Astrocyte (in vitro differentiated cells and primary cell): ENCODE results near the gene GIGYF2. TPM values are rescaled to one million over a fixed set of nuclear protein-coding genes. Genes with fewer than 3 reads are reported as not detected.

Source experiments
- DNase-seq: peaks from one replicate; pipeline ENCODE4 v3.0.0-alpha.2; 2010; ENCODE audit warnings: low read depth
- FAIRE-seq: peaks from 2 replicates; lab custom pipeline; 2011; peaks lifted over from hg19 to GRCh38; lab: Jason Lieb, UNC
- H2AFZ ChIP-seq: 2 replicates; pipeline ENCODE4 v1.6.0; 2012; ENCODE audit warnings: low read depth, low read length, inconsistent platforms
- H3K27ac ChIP-seq: 2 replicates; pipeline ENCODE4 v1.5.1; 2011; ENCODE audit warnings: low read depth, low read length, inconsistent platforms
- H3K27me3 ChIP-seq: 2 replicates; pipeline ENCODE4 v1.6.0; 2011; ENCODE audit warnings: low read length, inconsistent platforms; ENCODE audit not compliant: insufficient read depth
- H3K36me3 ChIP-seq: 2 replicates; pipeline ENCODE4 v1.5.1; 2011; ENCODE audit warnings: low read length, inconsistent platforms; ENCODE audit not compliant: insufficient read depth
- H3K4me1 ChIP-seq: 2 replicates; pipeline ENCODE4 v1.5.1; 2011; ENCODE audit warnings: low read length, inconsistent platforms; ENCODE audit not compliant: insufficient read depth
- H3K4me2 ChIP-seq: 2 replicates; pipeline ENCODE4 v1.6.0; 2012; ENCODE audit warnings: low read length, inconsistent platforms
- H3K4me3 ChIP-seq: 2 replicates; pipeline ENCODE4 v1.5.1; 2011; ENCODE audit warnings: low read depth, mild to moderate bottlenecking, low read length, inconsistent platforms; ENCODE audit not compliant: insufficient read depth
- H3K79me2 ChIP-seq: 2 replicates; pipeline ENCODE4 v1.6.0; 2012; ENCODE audit warnings: mild to moderate bottlenecking, low read length, inconsistent platforms; ENCODE audit not compliant: insufficient read depth
- H3K9ac ChIP-seq: 2 replicates; pipeline ENCODE4 v1.6.0; 2012; ENCODE audit warnings: mild to moderate bottlenecking, low read length, inconsistent platforms
- H3K9me3 ChIP-seq: 2 replicates; pipeline ENCODE4 v1.5.1; 2012; ENCODE audit warnings: low read depth, mild to moderate bottlenecking, low read length, inconsistent platforms; ENCODE audit not compliant: insufficient read depth
- H4K20me1 ChIP-seq: 2 replicates; pipeline ENCODE4 v1.6.0; 2012; ENCODE audit warnings: low read length, inconsistent platforms; ENCODE audit not compliant: insufficient read depth
- H3K27ac Mint-ChIP-seq: one replicate; pipeline ENCODE4 v1.8.0; 2021; ENCODE audit warnings: mild to moderate bottlenecking, mixed read lengths; ENCODE audit not compliant: unreplicated experiment
- H3K27me3 Mint-ChIP-seq: one replicate; pipeline ENCODE4 v1.8.0; 2021; ENCODE audit warnings: low read depth, mixed read lengths; ENCODE audit not compliant: unreplicated experiment
- H3K36me3 Mint-ChIP-seq: one replicate; pipeline ENCODE4 v1.8.0; 2021; ENCODE audit warnings: low read depth, mixed read lengths; ENCODE audit not compliant: unreplicated experiment
- H3K4me1 Mint-ChIP-seq: one replicate; pipeline ENCODE4 v1.8.0; 2021; ENCODE audit warnings: low read depth, mixed read lengths; ENCODE audit not compliant: unreplicated experiment
- H3K4me3 Mint-ChIP-seq: one replicate; pipeline ENCODE4 v1.8.0; 2021; ENCODE audit warnings: mild to moderate bottlenecking, moderate library complexity, mixed read lengths; ENCODE audit not compliant: unreplicated experiment
- H3K9me3 Mint-ChIP-seq: one replicate; pipeline ENCODE4 v1.8.0; 2021; ENCODE audit warnings: mild to moderate bottlenecking, mixed read lengths; ENCODE audit not compliant: unreplicated experiment
- EZH2 ChIP-seq: IDR thresholded peaks from 2 replicates; pipeline ENCODE4 v1.6.1; 2012; ENCODE audit warnings: mild to moderate bottlenecking, low read length, inconsistent platforms; ENCODE audit not compliant: insufficient read depth
- total RNA-seq: library from RNA; stranded (reverse); gene quantifications from 2 replicates; pipeline ENCODE4 v1.2.1, GENCODE V29; 2021
- TF ChIP-seq, protein P1 (sequence below): IDR thresholded peaks from 2 replicates; pipeline ENCODE4 v1.5.1; 2011; ENCODE audit warnings: low read depth, mild to moderate bottlenecking, inconsistent platforms, low read length, moderate library complexity; ENCODE audit not compliant: insufficient read depth

GIGYF2 gene
- total RNA-seq, 1 donor from 2014 or later, result 47.1 TPM

DNA sequence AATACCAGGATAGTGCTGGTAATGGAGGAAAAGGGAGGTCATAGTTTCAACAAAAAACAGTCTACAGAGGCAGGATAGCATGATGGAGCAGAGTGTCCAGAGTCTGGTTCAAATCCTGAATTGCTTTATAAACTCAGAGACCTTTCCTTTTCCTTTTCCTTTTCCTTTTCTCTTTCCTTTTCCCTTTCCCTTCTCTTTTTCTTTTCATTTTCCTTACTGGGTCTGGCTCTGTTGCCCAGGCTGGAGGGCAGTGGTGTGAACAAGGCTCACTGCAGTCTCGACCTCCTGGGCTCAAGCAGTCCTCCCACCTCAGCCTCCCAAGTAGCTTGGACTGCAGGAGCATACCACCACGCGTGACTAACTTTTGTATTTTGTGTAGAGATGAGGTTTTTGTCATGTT, 31.7 kb downstream of the GIGYF2 start:
- H3K27me3 Mint-ChIP-seq, result no peaks in the 10 kb centered on the region
- no peak overlapping the region for H2AFZ ChIP-seq
- no peak for TF ChIP-seq EZH2
- TF ChIP-seq, protein P1, sequence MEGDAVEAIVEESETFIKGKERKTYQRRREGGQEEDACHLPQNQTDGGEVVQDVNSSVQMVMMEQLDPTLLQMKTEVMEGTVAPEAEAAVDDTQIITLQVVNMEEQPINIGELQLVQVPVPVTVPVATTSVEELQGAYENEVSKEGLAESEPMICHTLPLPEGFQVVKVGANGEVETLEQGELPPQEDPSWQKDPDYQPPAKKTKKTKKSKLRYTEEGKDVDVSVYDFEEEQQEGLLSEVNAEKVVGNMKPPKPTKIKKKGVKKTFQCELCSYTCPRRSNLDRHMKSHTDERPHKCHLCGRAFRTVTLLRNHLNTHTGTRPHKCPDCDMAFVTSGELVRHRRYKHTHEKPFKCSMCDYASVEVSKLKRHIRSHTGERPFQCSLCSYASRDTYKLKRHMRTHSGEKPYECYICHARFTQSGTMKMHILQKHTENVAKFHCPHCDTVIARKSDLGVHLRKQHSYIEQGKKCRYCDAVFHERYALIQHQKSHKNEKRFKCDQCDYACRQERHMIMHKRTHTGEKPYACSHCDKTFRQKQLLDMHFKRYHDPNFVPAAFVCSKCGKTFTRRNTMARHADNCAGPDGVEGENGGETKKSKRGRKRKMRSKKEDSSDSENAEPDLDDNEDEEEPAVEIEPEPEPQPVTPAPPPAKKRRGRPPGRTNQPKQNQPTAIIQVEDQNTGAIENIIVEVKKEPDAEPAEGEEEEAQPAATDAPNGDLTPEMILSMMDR, result no peak
- no peak overlapping the region for H3K4me2 ChIP-seq
- H3K27ac ChIP-seq, result no peak overlapping the region
- H3K27me3 ChIP-seq, result no peaks in the 10 kb centered on the region
- H3K9ac ChIP-seq, result no peak overlapping the region
- no peak overlapping the region for H3K4me3 Mint-ChIP-seq
- no peaks in the 10 kb centered on the region for H3K4me1 ChIP-seq
- H3K36me3 Mint-ChIP-seq, result peaks cover 6% of the 10 kb centered on the region
- no peak overlapping the region for H3K27ac Mint-ChIP-seq
- H3K36me3 ChIP-seq, result peaks cover 12% of the 10 kb centered on the region
- H4K20me1 ChIP-seq, result peaks cover 59% of the 10 kb centered on the region
- FAIRE-seq, result no peak
- peaks cover 76% of the 10 kb centered on the region for H3K79me2 ChIP-seq
- no peak for DNase-seq
- H3K4me3 ChIP-seq, result no peak overlapping the region
- H3K9me3 Mint-ChIP-seq, result no peaks in the 10 kb centered on the region
- no peaks in the 10 kb centered on the region for H3K9me3 ChIP-seq
- H3K4me1 Mint-ChIP-seq, result peaks cover 3% of the 10 kb centered on the region

GRCh38 chr2:232731470-232731869, 34.3 kb downstream of the GIGYF2 start:
- H3K9me3 ChIP-seq, result no peaks in the 10 kb centered on the region
- H2AFZ ChIP-seq, result no peak overlapping the region
- no peak for FAIRE-seq
- H3K4me2 ChIP-seq, result no peak overlapping the region
- peaks cover 8% of the 10 kb centered on the region for H3K36me3 ChIP-seq
- H3K4me1 Mint-ChIP-seq, result peaks cover 3% of the 10 kb centered on the region
- H3K4me1 ChIP-seq, result no peaks in the 10 kb centered on the region
- H3K79me2 ChIP-seq, result peaks cover 61% of the 10 kb centered on the region
- TF ChIP-seq, protein P1, result no peak
- TF ChIP-seq EZH2, result no peak
- no peaks in the 10 kb centered on the region for H3K9me3 Mint-ChIP-seq
- H3K9ac ChIP-seq, result no peak overlapping the region
- no peak overlapping the region for H3K4me3 Mint-ChIP-seq
- no peak overlapping the region for H3K27ac Mint-ChIP-seq
- no peak overlapping the region for H3K4me3 ChIP-seq
- DNase-seq, result peak; percentile 48
- H4K20me1 ChIP-seq, result peaks cover 47% of the 10 kb centered on the region
- H3K27me3 Mint-ChIP-seq, result no peaks in the 10 kb centered on the region
- H3K36me3 Mint-ChIP-seq, result peaks cover 6% of the 10 kb centered on the region
- H3K27me3 ChIP-seq, result no peaks in the 10 kb centered on the region
- no peak overlapping the region for H3K27ac ChIP-seq

- Histone ChIP-seq H3K27ac (no peak overlapping the region), H3K4me2 (no peak overlapping the region), H3K27me3 (no peaks in the 10 kb centered on the region), H3K36me3 (peaks cover 3% of the 10 kb centered on the region), H3K9me3 (no peaks in the 10 kb centered on the region), H3K4me1 (no peaks in the 10 kb centered on the region), H4K20me1 (peaks cover 19% of the 10 kb centered on the region), H3K79me2 (peaks cover 4% of the 10 kb centered on the region), H3K9ac (no peak overlapping the region), H2AFZ (no peak overlapping the region), H3K4me3 (no peak overlapping the region)
- TF ChIP-seq, protein P1, result no peak
- TF ChIP-seq EZH2, result no peak
- no peaks in the 10 kb centered on the region for H3K27me3 Mint-ChIP-seq
- H3K4me1 Mint-ChIP-seq, result peaks cover 1% of the 10 kb centered on the region
- FAIRE-seq (no peak), DNase-seq (no peak)
- no peak overlapping the region for H3K27ac Mint-ChIP-seq
- H3K4me3 Mint-ChIP-seq, result no peak overlapping the region
- H3K9me3 Mint-ChIP-seq, result no peaks in the 10 kb centered on the region
- peaks cover 4% of the 10 kb centered on the region for H3K36me3 Mint-ChIP-seq
Measured at GRCh38 chr2:232741294-232741693, 44.2 kb downstream of the GIGYF2 start.
